HEK293 (cell line): ENCODE data around the gene ELOVL5.
A peak's percentile ranks its signal among the peaks of the same experiment; 100 is the strongest.

Source experiments
- CTCF ChIA-PET: fragments of 350-600 bp; formaldehyde crosslinking; extraction: SDS; loops from one replicate; lab custom pipeline; 2021; ENCODE audit warnings: antibody characterized with exemption; lab: Yijun Ruan, JAX
- POLR2A ChIA-PET: fragments of 300-600 bp; formaldehyde crosslinking; extraction: SDS; loops from one replicate; lab custom pipeline; 2020; ENCODE audit warnings: antibody characterized with exemption, inconsistent platforms; lab: Yijun Ruan, JAX
- H3K27ac ChIP-seq: fragments of 200-500 bp; sonication (Bioruptor generic); 2 replicates; pipeline ENCODE4 v1.5.1; 2014; ENCODE audit warnings: low read depth, low read length, control low read depth, inconsistent platforms; ENCODE audit errors: extremely low read depth
- H3K36me3 ChIP-seq, 2 experiments: fragments of 200-500 bp in 1 of 2; sonication (Bioruptor generic) in 1 of 2; 1 replicate in 1 of 2; 2 replicates in 1 of 2; pipeline ENCODE4 v1.5.1; 2014 to 2017; ENCODE audit warnings: inconsistent platforms in 2 of 2, low read length in 2 of 2; ENCODE audit not compliant: control insufficient read depth in 2 of 2, insufficient read depth in 1 of 2
- H3K4me1 ChIP-seq: fragments of 200-500 bp; sonication (Bioruptor generic); 2 replicates; pipeline ENCODE4 v1.5.1; 2014; ENCODE audit warnings: mild to moderate bottlenecking, low read length, inconsistent platforms; ENCODE audit not compliant: control insufficient read depth, insufficient read depth
- H3K4me3 ChIP-seq: 2 replicates; pipeline ENCODE4 v1.5.1; 2011; ENCODE audit warnings: low read depth, mild to moderate bottlenecking, control low read depth, low read length, moderate library complexity
- H3K9me3 ChIP-seq: fragments of 200-500 bp; sonication (Bioruptor generic); 2 replicates; pipeline ENCODE4 v1.5.1; 2014; ENCODE audit warnings: low read depth, low read length, inconsistent platforms; ENCODE audit not compliant: control insufficient read depth, insufficient read depth
- BCL11A ChIP-seq: fragments of 450-650 bp; formaldehyde crosslinking; IDR thresholded peaks from 2 replicates; pipeline ENCODE4 v1.5.1; 2016; ENCODE audit warnings: low read depth, missing biosample characterization, missing genetic modification characterization
- GLI2 ChIP-seq: fragments of 450-650 bp; formaldehyde crosslinking; IDR thresholded peaks from 2 replicates; pipeline ENCODE4; 2017; ENCODE audit warnings: missing biosample characterization, missing genetic modification characterization, low read depth, borderline replicate concordance
- HOXC10 ChIP-seq: sonication (generic); formaldehyde crosslinking; IDR thresholded peaks from 2 replicates; pipeline ENCODE4 v1.8.1; 2023; ENCODE audit warnings: mild to moderate bottlenecking, missing genetic modification reagents
- MYNN ChIP-seq: fragments of 450-650 bp; formaldehyde crosslinking; IDR thresholded peaks from 2 replicates; pipeline ENCODE4 v1.5.1; 2016; ENCODE audit warnings: missing biosample characterization, missing genetic modification characterization, borderline replicate concordance
- RBAK ChIP-seq: fragments of 450-650 bp; formaldehyde crosslinking; IDR thresholded peaks from 2 replicates; pipeline ENCODE4 v1.5.1; 2016; ENCODE audit warnings: missing biosample characterization, missing genetic modification characterization
- SCRT1 ChIP-seq: fragments of 450-650 bp; formaldehyde crosslinking; IDR thresholded peaks from 2 replicates; pipeline ENCODE4 v1.5.1; 2016; ENCODE audit warnings: missing biosample characterization, missing genetic modification characterization, borderline replicate concordance
- SP3 ChIP-seq: fragments of 450-650 bp; formaldehyde crosslinking; IDR thresholded peaks from 2 replicates; pipeline ENCODE4 v1.5.1; 2016; ENCODE audit warnings: missing biosample characterization, missing genetic modification characterization
- SP7 ChIP-seq: fragments of 450-650 bp; formaldehyde crosslinking; IDR thresholded peaks from 2 replicates; pipeline ENCODE4 v1.5.1; 2016; ENCODE audit warnings: missing biosample characterization, missing genetic modification characterization
- YY1 ChIP-seq: fragments of 450-650 bp; formaldehyde crosslinking; IDR thresholded peaks from 2 replicates; pipeline ENCODE4 v1.5.1; 2018; ENCODE audit warnings: missing biosample characterization, missing genetic modification characterization
- ZFP69B ChIP-seq: fragments of 450-650 bp; formaldehyde crosslinking; IDR thresholded peaks from 2 replicates; pipeline ENCODE4 v1.5.1; 2016; ENCODE audit warnings: missing biosample characterization, missing genetic modification characterization
- ZNF311 ChIP-seq: fragments of 450-650 bp; formaldehyde crosslinking; IDR thresholded peaks from 2 replicates; pipeline ENCODE4 v1.5.1; 2017; ENCODE audit warnings: missing biosample characterization, missing genetic modification characterization, borderline replicate concordance
- ZNF350 ChIP-seq: fragments of 450-650 bp; formaldehyde crosslinking; IDR thresholded peaks from 2 replicates; pipeline ENCODE4 v1.5.0; 2017; ENCODE audit warnings: missing biosample characterization, mild to moderate bottlenecking, missing genetic modification characterization
- ZNF404 ChIP-seq: fragments of 450-650 bp; formaldehyde crosslinking; IDR thresholded peaks from 2 replicates; pipeline ENCODE4 v1.5.1; 2017; ENCODE audit warnings: missing biosample characterization, missing genetic modification characterization
- ZNF548 ChIP-seq: fragments of 450-650 bp; formaldehyde crosslinking; IDR thresholded peaks from 2 replicates; pipeline ENCODE4 v1.5.1; 2016; ENCODE audit warnings: missing biosample characterization, missing genetic modification characterization
- ZNF561 ChIP-seq: fragments of 450-650 bp; IDR thresholded peaks from 2 replicates; pipeline ENCODE4 v1.5.1; 2018; ENCODE audit warnings: missing biosample characterization, missing genetic modification characterization, borderline replicate concordance
- ZNF610 ChIP-seq: fragments of 450-650 bp; formaldehyde crosslinking; IDR thresholded peaks from 2 replicates; pipeline ENCODE4 v1.5.1; 2016; ENCODE audit warnings: missing biosample characterization, missing genetic modification characterization, borderline replicate concordance
- ZNF654 ChIP-seq: fragments of 450-650 bp; formaldehyde crosslinking; IDR thresholded peaks from 2 replicates; pipeline ENCODE4 v1.5.1; 2016; ENCODE audit warnings: low read depth, missing biosample characterization, missing genetic modification characterization
- ZNF677 ChIP-seq: fragments of 450-650 bp; IDR thresholded peaks from 2 replicates; pipeline ENCODE4 v1.5.0; 2018; ENCODE audit warnings: missing biosample characterization, mild to moderate bottlenecking, missing genetic modification characterization, moderate library complexity
- ZNF747 ChIP-seq: fragments of 450-650 bp; formaldehyde crosslinking; IDR thresholded peaks from 2 replicates; pipeline ENCODE4 v1.5.1; 2016; ENCODE audit warnings: missing biosample characterization, missing genetic modification characterization
- ZSCAN23 ChIP-seq: fragments of 450-650 bp; formaldehyde crosslinking; IDR thresholded peaks from 2 replicates; pipeline ENCODE4 v1.5.1; 2016; ENCODE audit warnings: missing biosample characterization, missing genetic modification characterization
- TF ChIP-seq, protein P1 (sequence below): fragments of 450-650 bp; formaldehyde crosslinking; IDR thresholded peaks from 2 replicates; pipeline ENCODE4 v1.5.1; 2017; ENCODE audit warnings: missing biosample characterization, missing genetic modification characterization
- TF ChIP-seq, protein P2 (sequence below): fragments of 450-650 bp; formaldehyde crosslinking; IDR thresholded peaks from 2 replicates; pipeline ENCODE4 v1.5.0; 2017; ENCODE audit warnings: missing biosample characterization, missing genetic modification characterization, borderline replicate concordance
- TF ChIP-seq, protein P3 (sequence below): fragments of 450-650 bp; formaldehyde crosslinking; IDR thresholded peaks from 2 replicates; pipeline ENCODE4 v1.5.1; 2016; ENCODE audit warnings: missing biosample characterization, missing genetic modification characterization
- TF ChIP-seq, protein P4 (sequence below): fragments of 450-650 bp; IDR thresholded peaks from 2 replicates; pipeline ENCODE4 v1.5.1; 2018; ENCODE audit warnings: missing biosample characterization, missing genetic modification characterization

Gene ELOVL5

DNA sequence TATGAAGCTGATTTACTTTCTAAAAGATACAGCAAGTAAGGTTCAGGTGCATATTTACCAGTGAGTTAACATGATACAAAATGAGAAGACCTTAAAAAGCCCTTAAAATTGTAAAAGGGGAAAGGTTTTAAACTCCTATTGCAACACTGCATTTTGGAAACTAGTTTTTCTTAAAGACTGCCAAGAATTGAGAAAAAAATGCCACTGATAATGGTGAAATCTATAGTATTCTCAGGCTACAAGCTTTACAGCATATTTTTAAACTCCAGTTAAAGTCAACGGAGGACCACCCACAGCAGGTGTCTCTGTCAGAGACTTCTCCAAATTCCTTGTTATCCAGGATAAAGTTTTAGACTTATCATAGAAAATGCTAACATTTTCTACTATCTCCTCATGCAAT, 53.6 kb downstream of the ELOVL5 start (continued):
- TF ChIP-seq ZNF677 (tag by site-specific recombination): no peak
- TF ChIP-seq, protein P1, sequence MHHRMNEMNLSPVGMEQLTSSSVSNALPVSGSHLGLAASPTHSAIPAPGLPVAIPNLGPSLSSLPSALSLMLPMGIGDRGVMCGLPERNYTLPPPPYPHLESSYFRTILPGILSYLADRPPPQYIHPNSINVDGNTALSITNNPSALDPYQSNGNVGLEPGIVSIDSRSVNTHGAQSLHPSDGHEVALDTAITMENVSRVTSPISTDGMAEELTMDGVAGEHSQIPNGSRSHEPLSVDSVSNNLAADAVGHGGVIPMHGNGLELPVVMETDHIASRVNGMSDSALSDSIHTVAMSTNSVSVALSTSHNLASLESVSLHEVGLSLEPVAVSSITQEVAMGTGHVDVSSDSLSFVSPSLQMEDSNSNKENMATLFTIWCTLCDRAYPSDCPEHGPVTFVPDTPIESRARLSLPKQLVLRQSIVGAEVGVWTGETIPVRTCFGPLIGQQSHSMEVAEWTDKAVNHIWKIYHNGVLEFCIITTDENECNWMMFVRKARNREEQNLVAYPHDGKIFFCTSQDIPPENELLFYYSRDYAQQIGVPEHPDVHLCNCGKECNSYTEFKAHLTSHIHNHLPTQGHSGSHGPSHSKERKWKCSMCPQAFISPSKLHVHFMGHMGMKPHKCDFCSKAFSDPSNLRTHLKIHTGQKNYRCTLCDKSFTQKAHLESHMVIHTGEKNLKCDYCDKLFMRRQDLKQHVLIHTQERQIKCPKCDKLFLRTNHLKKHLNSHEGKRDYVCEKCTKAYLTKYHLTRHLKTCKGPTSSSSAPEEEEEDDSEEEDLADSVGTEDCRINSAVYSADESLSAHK: no peak
- TF ChIP-seq RBAK (tag by site-specific recombination): no peak

DNA sequence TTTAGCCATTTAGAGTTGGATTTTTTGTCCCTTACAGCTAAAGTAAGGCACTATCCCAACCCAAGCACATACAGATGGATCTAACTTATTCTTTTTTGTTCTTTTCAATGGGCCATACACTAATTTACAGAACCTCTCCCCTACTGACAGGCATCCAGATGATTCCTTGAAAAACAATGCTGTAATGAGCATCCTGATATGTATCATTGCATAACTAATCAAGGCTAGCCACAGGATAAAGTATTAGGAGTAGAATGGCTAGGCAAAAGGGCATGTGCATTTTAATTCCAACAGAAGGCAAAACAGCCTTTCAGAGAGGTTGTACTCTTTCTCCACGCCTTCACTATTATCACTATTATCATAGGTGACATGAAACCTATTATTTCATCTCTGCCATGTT, 54.1 kb downstream of the ELOVL5 start:
- POLR2A ChIA-PET: no interaction called here
- no peaks in the 10 kb centered on the region; the same call in 1 of the 2 replicates for H3K4me1 ChIP-seq
- no peak overlapping the region for H3K27ac ChIP-seq
- TF ChIP-seq ZNF311 (no peak), ZNF548 (no peak), BCL11A (no peak), HOXC10 (no peak), ZNF747 (tag by site-specific recombination) (no peak), ZNF404 (tag by site-specific recombination) (no peak), ZNF350 (no peak), SP7 (tag by site-specific recombination) (no peak)
- TF ChIP-seq, protein P2, sequence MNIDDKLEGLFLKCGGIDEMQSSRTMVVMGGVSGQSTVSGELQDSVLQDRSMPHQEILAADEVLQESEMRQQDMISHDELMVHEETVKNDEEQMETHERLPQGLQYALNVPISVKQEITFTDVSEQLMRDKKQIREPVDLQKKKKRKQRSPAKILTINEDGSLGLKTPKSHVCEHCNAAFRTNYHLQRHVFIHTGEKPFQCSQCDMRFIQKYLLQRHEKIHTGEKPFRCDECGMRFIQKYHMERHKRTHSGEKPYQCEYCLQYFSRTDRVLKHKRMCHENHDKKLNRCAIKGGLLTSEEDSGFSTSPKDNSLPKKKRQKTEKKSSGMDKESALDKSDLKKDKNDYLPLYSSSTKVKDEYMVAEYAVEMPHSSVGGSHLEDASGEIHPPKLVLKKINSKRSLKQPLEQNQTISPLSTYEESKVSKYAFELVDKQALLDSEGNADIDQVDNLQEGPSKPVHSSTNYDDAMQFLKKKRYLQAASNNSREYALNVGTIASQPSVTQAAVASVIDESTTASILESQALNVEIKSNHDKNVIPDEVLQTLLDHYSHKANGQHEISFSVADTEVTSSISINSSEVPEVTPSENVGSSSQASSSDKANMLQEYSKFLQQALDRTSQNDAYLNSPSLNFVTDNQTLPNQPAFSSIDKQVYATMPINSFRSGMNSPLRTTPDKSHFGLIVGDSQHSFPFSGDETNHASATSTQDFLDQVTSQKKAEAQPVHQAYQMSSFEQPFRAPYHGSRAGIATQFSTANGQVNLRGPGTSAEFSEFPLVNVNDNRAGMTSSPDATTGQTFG: no peak
- TF ChIP-seq, all 188 proteins: peak for 0
- Histone ChIP-seq H3K4me3 (no peak overlapping the region), H3K36me3 (peaks cover 7 to 20% of the 10 kb centered on the region in 2 experiments; a peak in 2 of 3 replicates), H3K9me3 (no peaks in the 10 kb centered on the region)
- CTCF ChIA-PET: interaction anchor here (0.5 to 2.7 kb wide), 23 partner anchors 8 to 919 kb away, joined by 3 to 21 read pairs (median 4); no protein-coding TSS in a partner anchor

DNA sequence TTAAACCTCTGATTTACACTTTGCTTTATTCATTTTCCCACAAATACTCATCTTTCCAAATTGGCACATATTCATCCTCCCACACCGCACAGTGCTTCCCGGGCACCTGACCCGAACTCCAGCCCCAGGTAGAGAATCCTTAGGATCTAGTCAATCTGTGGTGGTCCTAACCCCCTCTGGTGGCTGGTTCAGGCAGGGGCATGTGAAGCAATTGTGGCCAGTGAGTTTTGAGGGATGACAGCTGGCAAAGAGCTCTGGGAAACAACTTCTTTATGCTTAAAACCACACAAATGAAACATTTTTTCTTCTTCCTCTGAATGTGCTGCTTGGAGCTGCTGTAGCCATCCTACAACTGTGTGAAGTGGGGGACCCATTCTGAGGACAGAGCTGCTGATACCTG, 54.7 kb downstream of the ELOVL5 start:
- Histone ChIP-seq H3K4me1 (no peaks in the 10 kb centered on the region; the same call in 1 of the 2 replicates), H3K36me3 (peaks cover 10 to 21% of the 10 kb centered on the region in 2 experiments; a peak in 2 of 3 replicates), H3K4me3 (no peak overlapping the region), H3K27ac (no peak overlapping the region), H3K9me3 (no peaks in the 10 kb centered on the region)
- ChIA-PET POLR2A (no interaction called here), CTCF (interaction anchor here (0.5 to 2.7 kb wide), 21 partner anchors 9 to 919 kb away, joined by 3 to 21 read pairs (median 4); no protein-coding TSS in a partner anchor)
- TF ChIP-seq ZFP69B (no peak), MYNN (no peak), SCRT1 (no peak), ZNF654 (peak; percentile 11; the same call in 1 of the 2 replicates), GLI2 (tag by site-specific recombination) (no peak), ZNF561 (tag by site-specific recombination) (no peak), ZNF610 (tag by site-specific recombination) (no peak), YY1 (tag by site-specific recombination) (no peak), SP3 (no peak), ZSCAN23 (tag by site-specific recombination) (no peak)
- TF ChIP-seq, protein P3, sequence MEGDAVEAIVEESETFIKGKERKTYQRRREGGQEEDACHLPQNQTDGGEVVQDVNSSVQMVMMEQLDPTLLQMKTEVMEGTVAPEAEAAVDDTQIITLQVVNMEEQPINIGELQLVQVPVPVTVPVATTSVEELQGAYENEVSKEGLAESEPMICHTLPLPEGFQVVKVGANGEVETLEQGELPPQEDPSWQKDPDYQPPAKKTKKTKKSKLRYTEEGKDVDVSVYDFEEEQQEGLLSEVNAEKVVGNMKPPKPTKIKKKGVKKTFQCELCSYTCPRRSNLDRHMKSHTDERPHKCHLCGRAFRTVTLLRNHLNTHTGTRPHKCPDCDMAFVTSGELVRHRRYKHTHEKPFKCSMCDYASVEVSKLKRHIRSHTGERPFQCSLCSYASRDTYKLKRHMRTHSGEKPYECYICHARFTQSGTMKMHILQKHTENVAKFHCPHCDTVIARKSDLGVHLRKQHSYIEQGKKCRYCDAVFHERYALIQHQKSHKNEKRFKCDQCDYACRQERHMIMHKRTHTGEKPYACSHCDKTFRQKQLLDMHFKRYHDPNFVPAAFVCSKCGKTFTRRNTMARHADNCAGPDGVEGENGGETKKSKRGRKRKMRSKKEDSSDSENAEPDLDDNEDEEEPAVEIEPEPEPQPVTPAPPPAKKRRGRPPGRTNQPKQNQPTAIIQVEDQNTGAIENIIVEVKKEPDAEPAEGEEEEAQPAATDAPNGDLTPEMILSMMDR: peak; percentile 30; the same call in 1 of the 2 replicates
- TF ChIP-seq, protein P4, sequence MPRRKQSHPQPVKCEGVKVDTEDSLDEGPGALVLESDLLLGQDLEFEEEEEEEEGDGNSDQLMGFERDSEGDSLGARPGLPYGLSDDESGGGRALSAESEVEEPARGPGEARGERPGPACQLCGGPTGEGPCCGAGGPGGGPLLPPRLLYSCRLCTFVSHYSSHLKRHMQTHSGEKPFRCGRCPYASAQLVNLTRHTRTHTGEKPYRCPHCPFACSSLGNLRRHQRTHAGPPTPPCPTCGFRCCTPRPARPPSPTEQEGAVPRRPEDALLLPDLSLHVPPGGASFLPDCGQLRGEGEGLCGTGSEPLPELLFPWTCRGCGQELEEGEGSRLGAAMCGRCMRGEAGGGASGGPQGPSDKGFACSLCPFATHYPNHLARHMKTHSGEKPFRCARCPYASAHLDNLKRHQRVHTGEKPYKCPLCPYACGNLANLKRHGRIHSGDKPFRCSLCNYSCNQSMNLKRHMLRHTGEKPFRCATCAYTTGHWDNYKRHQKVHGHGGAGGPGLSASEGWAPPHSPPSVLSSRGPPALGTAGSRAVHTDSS: no peak
